Neural cell (in vitro differentiated cells): Measurements from ENCODE around the gene HRH2. TPM values are rescaled to one million over a fixed set of nuclear protein-coding genes. Genes with fewer than 3 reads are reported as not detected.

Source experiments
- H2AFZ ChIP-seq: fragments of 200-600, 300-800 bp; sonication (generic), shearing (Covaris generic); 2 replicates; pipeline ENCODE4 v1.6.0; 2014; ENCODE audit warnings: low read depth, mild to moderate bottlenecking, antibody characterized with exemption, low read length, moderate library complexity
- H3F3A ChIP-seq: fragments of 200-600 bp; shearing (Covaris generic); 2 replicates; pipeline ENCODE4 v1.6.1; 2016; ENCODE audit warnings: mild to moderate bottlenecking, moderate library complexity, mixed read lengths, antibody characterized with exemption, low read length; ENCODE audit not compliant: insufficient read depth, poor library complexity, severe bottlenecking
- H3K27ac ChIP-seq: fragments of 200-600, 300-800 bp; sonication (generic), shearing (Covaris generic); 2 replicates; pipeline ENCODE4 v1.5.1; 2014; ENCODE audit warnings: mild to moderate bottlenecking, low read length, moderate library complexity
- H3K27me3 ChIP-seq: fragments of 300-800, 200-600 bp; sonication (generic), shearing (Covaris generic); 2 replicates; pipeline ENCODE4 v1.6.0; 2014; ENCODE audit warnings: mild to moderate bottlenecking, low read depth, low read length, moderate library complexity; ENCODE audit not compliant: insufficient read depth
- H3K36me3 ChIP-seq: fragments of 300-800, 200-600 bp; sonication (generic), shearing (Covaris generic); 2 replicates; pipeline ENCODE4 v1.5.1; 2014; ENCODE audit warnings: mild to moderate bottlenecking, antibody characterized with exemption, low read length, moderate library complexity; ENCODE audit not compliant: insufficient read depth
- H3K4me2 ChIP-seq: fragments of 300-800, 200-600 bp; sonication (generic), shearing (Covaris generic); 2 replicates; pipeline ENCODE4 v1.6.0; 2014; ENCODE audit warnings: mild to moderate bottlenecking, low read length
- H3K4me3 ChIP-seq: fragments of 300-800, 200-600 bp; sonication (generic), shearing (Covaris generic); 2 replicates; pipeline ENCODE4 v1.5.1; 2014; ENCODE audit warnings: mild to moderate bottlenecking, low read length, moderate library complexity
- H3K79me2 ChIP-seq: fragments of 200-600 bp; shearing (Covaris generic); replicated peaks from 2 replicates; pipeline ENCODE4 v1.6.0; 2014; ENCODE audit warnings: mild to moderate bottlenecking, low read length, moderate library complexity; ENCODE audit not compliant: insufficient read depth
- H3K9ac ChIP-seq: fragments of 300-800, 200-600 bp; sonication (generic), shearing (Covaris generic); 2 replicates; pipeline ENCODE4 v1.6.1; 2016; ENCODE audit warnings: mild to moderate bottlenecking, low read length, mixed read lengths
- H3K9me2 ChIP-seq: fragments of 200-600 bp; shearing (Covaris generic); 2 replicates; pipeline ENCODE4 v1.6.1; 2016; ENCODE audit warnings: mild to moderate bottlenecking, low read length, mixed read lengths; ENCODE audit not compliant: insufficient read depth
- H3K9me3 ChIP-seq: fragments of 200-600, 300-800 bp; sonication (generic), shearing (Covaris generic); 2 replicates; pipeline ENCODE4 v1.6.1; 2016; ENCODE audit warnings: mild to moderate bottlenecking, mixed run types, low read length, moderate library complexity, mixed read lengths
- H4K20me1 ChIP-seq: fragments of 200-600 bp; shearing (Covaris generic); 2 replicates; pipeline ENCODE4 v1.6.1; 2016; ENCODE audit warnings: mild to moderate bottlenecking, mixed run types; ENCODE audit not compliant: insufficient read depth
- CTCF ChIP-seq: fragments of 450-650 bp; IDR thresholded peaks from 2 replicates; pipeline ENCODE4 v1.5.1; 2014; ENCODE audit warnings: antibody characterized with exemption, mild to moderate bottlenecking, moderate library complexity; ENCODE audit not compliant: poor library complexity, severe bottlenecking
- EP300 ChIP-seq: fragments of 450-650 bp; conservative IDR thresholded peaks from 2 replicates; pipeline ENCODE4 v1.6.1; 2014; ENCODE audit warnings: antibody characterized with exemption, mild to moderate bottlenecking, moderate library complexity; ENCODE audit not compliant: poor library complexity, severe bottlenecking
- EZH2 ChIP-seq: fragments of 200-600, 300-800 bp; shearing (Covaris generic), sonication (generic); IDR thresholded peaks from 2 replicates; pipeline ENCODE4 v1.6.1; 2014; ENCODE audit warnings: antibody characterized with exemption, low read length, borderline replicate concordance, mild to moderate bottlenecking; ENCODE audit not compliant: insufficient read depth, poor library complexity, severe bottlenecking
- MXI1 ChIP-seq: fragments of 450-650 bp; conservative IDR thresholded peaks from 2 replicates; pipeline ENCODE4 v1.6.1; 2014; ENCODE audit warnings: antibody characterized with exemption, mild to moderate bottlenecking; ENCODE audit not compliant: poor library complexity, severe bottlenecking
- POLR2AphosphoS5 ChIP-seq: IDR thresholded peaks from 2 replicates; pipeline ENCODE4 v1.6.1; 2012
- RAD21 ChIP-seq: fragments of 450-650 bp; conservative IDR thresholded peaks from 2 replicates; pipeline ENCODE4 v1.6.1; 2014; ENCODE audit warnings: antibody characterized with exemption, mild to moderate bottlenecking, moderate library complexity
- REST ChIP-seq: IDR thresholded peaks from 2 replicates; pipeline ENCODE4 v1.6.1; 2012; ENCODE audit warnings: borderline replicate concordance
- SMC3 ChIP-seq: fragments of 450-650 bp; conservative IDR thresholded peaks from 2 replicates; pipeline ENCODE4 v1.6.1; 2014; ENCODE audit warnings: antibody characterized with exemption, mild to moderate bottlenecking, moderate library complexity; ENCODE audit not compliant: poor library complexity
- TAF1 ChIP-seq: IDR thresholded peaks from 2 replicates; pipeline ENCODE4 v1.6.1; 2012; ENCODE audit warnings: low read depth
- polyA plus RNA-seq: library from polyadenylated mRNA; depleted of rRNA; stranded (reverse); fragments of >200 nt; gene quantifications from 2 replicates; pipeline ENCODE4 v1.2.3, GENCODE V29; 2014

Gene HRH2
- polyA plus RNA-seq, 1 donor from 2014 or later, result 0.09 TPM

GRCh38 chr5:175688352-175689146 is 30.7 kb downstream of the HRH2 start:
- TF ChIP-seq RAD21 (no peak), MXI1 (no peak), EZH2 (no peak), POLR2AphosphoS5 (no peak), REST (no peak), TAF1 (no peak), SMC3 (no peak), CTCF (no peak), EP300 (no peak)
- Histone ChIP-seq H3K36me3 (no peaks in the 10 kb centered on the region), H3K9me3 (no peaks in the 10 kb centered on the region), H3K9ac (no peak overlapping the region), H3K27ac (no peak overlapping the region), H4K20me1 (no peaks in the 10 kb centered on the region), H3K9me2 (no peaks in the 10 kb centered on the region), H3K27me3 (no peaks in the 10 kb centered on the region), H3K4me2 (no peak overlapping the region), H3K4me3 (no peak overlapping the region), H2AFZ (no peak overlapping the region), H3K79me2 (no peaks in the 10 kb centered on the region), H3F3A (no peaks in the 10 kb centered on the region)

GRCh38 chr5:175689147-175689991 is 31.5 kb downstream of the HRH2 start:
- Histone ChIP-seq H3K36me3 (no peaks in the 10 kb centered on the region), H3K27ac (no peak overlapping the region), H2AFZ (no peak overlapping the region), H4K20me1 (no peaks in the 10 kb centered on the region), H3K9me2 (no peaks in the 10 kb centered on the region), H3K4me2 (no peak overlapping the region), H3K27me3 (no peaks in the 10 kb centered on the region), H3K9ac (no peak overlapping the region), H3K4me3 (no peak overlapping the region), H3F3A (no peaks in the 10 kb centered on the region), H3K79me2 (no peaks in the 10 kb centered on the region), H3K9me3 (no peaks in the 10 kb centered on the region)
- TF ChIP-seq RAD21, result no peak
- no peak for TF ChIP-seq TAF1
- no peak for TF ChIP-seq REST
- no peak for TF ChIP-seq EZH2
- no peak for TF ChIP-seq EP300
- TF ChIP-seq POLR2AphosphoS5, result no peak
- TF ChIP-seq MXI1, result no peak
- no peak for TF ChIP-seq CTCF
- TF ChIP-seq SMC3, result no peak
